H54 (cell line): ENCODE data around the gene ACTR1A.
"Not testable (repeated sequence)": the region's sequence is repeated elsewhere in the genome, so short reads cannot be mapped to it uniquely, and the experiment has no call there.

Source experiments
- DNase-seq: peaks from one replicate; pipeline ENCODE4 v3.0.0; 2011; ENCODE audit warnings: low spot score, mixed read lengths; ENCODE audit not compliant: insufficient read length
- FAIRE-seq: peaks from 3 replicates; lab custom pipeline; 2011; peaks lifted over from hg19 to GRCh38; lab: Jason Lieb, UNC
- POLR2A ChIP-seq: IDR thresholded peaks from 2 replicates; pipeline ENCODE4 v1.6.1; 2011; ENCODE audit warnings: low read depth, mild to moderate bottlenecking, low read length

Gene ACTR1A

GRCh38 chr10:102461187-102462054 is 41.1 kb downstream of the ACTR1A start:
- FAIRE-seq (no peak), DNase-seq (peak; percentile 97)
- TF ChIP-seq POLR2A = peak; percentile 43

GRCh38 chr10:102460836-102461186 is 41.7 kb downstream of the ACTR1A start:
- FAIRE-seq (no peak), DNase-seq (no peak)
- TF ChIP-seq POLR2A = no peak

- no peak for TF ChIP-seq POLR2A
- no peak for DNase-seq
- no peak for FAIRE-seq
Measured at GRCh38 chr10:102458656-102459055, 43.9 kb downstream of the ACTR1A start.

GRCh38 chr10:102457591-102458150 is 44.8 kb downstream of the ACTR1A start:
- TF ChIP-seq POLR2A = no peak
- DNase-seq = no peak
- no peak for FAIRE-seq

GRCh38 chr10:102455893-102456471 is 46.5 kb downstream of the ACTR1A start:
- DNase-seq (no peak), FAIRE-seq (no peak)
- TF ChIP-seq POLR2A = no peak

GRCh38 chr10:102454662-102455487 is 47.6 kb downstream of the ACTR1A start:
- FAIRE-seq, DNase-seq: not testable (repeated sequence)

- no peak for FAIRE-seq
- DNase-seq = no peak
- TF ChIP-seq POLR2A = no peak
Measured at GRCh38 chr10:102453502-102453901, 49.0 kb downstream of the ACTR1A start.

GRCh38 chr10:102452672-102453340 is 49.7 kb downstream of the ACTR1A start:
- DNase-seq = peak; percentile 75
- no peak for FAIRE-seq
- no peak for TF ChIP-seq POLR2A

GRCh38 chr10:102451105-102451969 is 51.2 kb downstream of the ACTR1A start, which contains the start of gene C10orf95:
Gene C10orf95, minus strand, starts transcription at chr10:102451543. Its CDS starts 450 bp downstream, at chr10:102451093.
- no peak for DNase-seq
- TF ChIP-seq POLR2A = no peak
- no peak for FAIRE-seq

- peak; percentile 78 for TF ChIP-seq POLR2A
- DNase-seq = peak; percentile 79
- FAIRE-seq = no peak
Measured at GRCh38 chr10:102450374-102451104, 52.0 kb downstream of the ACTR1A start.

GRCh38 chr10:102450124-102450373 is 52.5 kb downstream of the ACTR1A start:
- TF ChIP-seq POLR2A = no peak
- DNase-seq (no peak), FAIRE-seq (no peak)
